Liver (tissue), 9 donors: ENCODE measurements around the gene SLC34A3. TPM values are rescaled to one million over a fixed set of nuclear protein-coding genes. Genes with fewer than 3 reads are reported as not detected.
A peak's percentile ranks its signal among the peaks of the same experiment; 100 is the strongest.

Experiments used
- DNase-seq: peaks from one replicate; pipeline ENCODE4 v3.0.0-alpha.2; 2017; ENCODE audit warnings: low spot score
- H3K27ac ChIP-seq, 2 donors: one replicate each; pipeline ENCODE4 v1.7.0; 2013; ENCODE audit warnings: inconsistent platforms in 2 of 2, low read length in 2 of 2, control low read depth in 1 of 2, low read depth in 1 of 2, mild to moderate bottlenecking in 1 of 2
- H3K27me3 ChIP-seq, 4 donors: one replicate each; pipeline versions ENCODE4 v1.6.1 to v1.7.0; 2013; ENCODE audit warnings: low read length in 3 of 4, inconsistent platforms in 1 of 4, mild to moderate bottlenecking in 1 of 4, moderate library complexity in 1 of 4; ENCODE audit not compliant: control insufficient read depth in 4 of 4, insufficient read depth in 4 of 4
- H3K36me3 ChIP-seq, 4 donors: one replicate each; pipeline versions ENCODE4 v1.6.1 to v1.7.0; 2013; ENCODE audit warnings: low read length in 3 of 4, mild to moderate bottlenecking in 3 of 4, low read depth in 1 of 4, moderate library complexity in 1 of 4; ENCODE audit not compliant: control insufficient read depth in 4 of 4, insufficient read depth in 3 of 4
- H3K4me1 ChIP-seq, 4 donors: one replicate each; pipeline versions ENCODE4 v1.6.1 to v1.7.0; 2013; ENCODE audit warnings: low read length in 3 of 4, mild to moderate bottlenecking in 3 of 4, moderate library complexity in 1 of 4; ENCODE audit not compliant: control insufficient read depth in 4 of 4, insufficient read depth in 4 of 4
- H3K4me3 ChIP-seq, 3 donors: one replicate each; pipeline versions ENCODE4 v1.6.1 to v1.7.0; 2013; ENCODE audit warnings: low read length in 3 of 3, control low read depth in 1 of 3, low read depth in 1 of 3, mild to moderate bottlenecking in 1 of 3
- H3K9ac ChIP-seq, 2 donors: one replicate each; pipeline ENCODE4 v1.7.0; 2013; ENCODE audit warnings: low read length in 2 of 2, mild to moderate bottlenecking in 2 of 2, moderate library complexity in 2 of 2, control low read depth in 1 of 2, low read depth in 1 of 2
- H3K9me3 ChIP-seq, 4 donors: one replicate each; pipeline versions ENCODE4 v1.6.1 to v1.7.0; 2013; ENCODE audit warnings: low read length in 3 of 4; ENCODE audit not compliant: control insufficient read depth in 4 of 4
- EGR1 ChIP-seq, 2 donors: IDR thresholded peaks; 2 replicates each; pipeline ENCODE4 v1.6.1; 2016 to 2018; ENCODE audit warnings: antibody characterized with exemption in 2 of 2, low read depth in 2 of 2
- FOXA1 ChIP-seq: IDR thresholded peaks from 2 replicates; pipeline ENCODE4 v1.6.1; 2016; ENCODE audit warnings: antibody characterized with exemption
- FOXA2 ChIP-seq: IDR thresholded peaks from 2 replicates; pipeline ENCODE4 v1.6.1; 2016; ENCODE audit warnings: antibody characterized with exemption
- HNF4A ChIP-seq, 2 donors: conservative IDR thresholded peaks; 2 replicates each; pipeline ENCODE4 v1.6.1; 2016; ENCODE audit warnings: antibody characterized with exemption in 2 of 2, mild to moderate bottlenecking in 2 of 2
- HNF4G ChIP-seq: IDR thresholded peaks from 2 replicates; pipeline ENCODE4 v1.6.1; 2016; ENCODE audit warnings: antibody characterized with exemption
- JUND ChIP-seq, 2 donors: IDR thresholded peaks; 2 replicates each; pipeline ENCODE4 v1.6.1; 2016; ENCODE audit warnings: antibody characterized with exemption in 2 of 2
- MAX ChIP-seq: IDR thresholded peaks from 2 replicates; pipeline ENCODE4 v1.6.1; 2016; ENCODE audit warnings: antibody characterized with exemption
- NR2F2 ChIP-seq: IDR thresholded peaks from 2 replicates; pipeline ENCODE4 v1.6.1; 2016; ENCODE audit warnings: antibody characterized with exemption
- RAD21 ChIP-seq, 2 donors: IDR thresholded peaks; 2 replicates each; pipeline ENCODE4 v1.6.1; 2016; ENCODE audit warnings: antibody characterized with exemption in 2 of 2, mild to moderate bottlenecking in 2 of 2
- REST ChIP-seq: IDR thresholded peaks from 2 replicates; pipeline ENCODE4 v1.6.1; 2016; ENCODE audit warnings: antibody characterized with exemption, mild to moderate bottlenecking
- RXRA ChIP-seq, 2 donors: IDR thresholded peaks; 2 replicates each; pipeline ENCODE4 v1.6.1; 2017 to 2018; ENCODE audit warnings: antibody characterized with exemption in 2 of 2, mild to moderate bottlenecking in 1 of 2
- SP1 ChIP-seq: IDR thresholded peaks from 2 replicates; pipeline ENCODE4 v1.6.1; 2018; ENCODE audit warnings: antibody characterized with exemption, mild to moderate bottlenecking
- TAF1 ChIP-seq: conservative IDR thresholded peaks from 2 replicates; pipeline ENCODE4 v1.6.1; 2016; ENCODE audit warnings: antibody characterized with exemption, mild to moderate bottlenecking
- YY1 ChIP-seq: IDR thresholded peaks from 2 replicates; pipeline ENCODE4 v1.6.1; 2016; ENCODE audit warnings: antibody characterized with exemption, mild to moderate bottlenecking
- WGBS: extraction: QIAGEN DNeasy Blood & Tissue Kit; methylation state at CpG from one replicate; pipeline ENCODE4 v1.1.7; 2013; 5-methylcytosine and 5-hydroxymethylcytosine counted together
- polyA plus RNA-seq, 2 donors: library from polyadenylated mRNA; stranded (reverse) in 1 of 2; unstranded in 1 of 2; fragments of 200-250 nt in 1 of 2; fragments of >200 nt in 1 of 2; fragmentation: Nextera tagmentation in 1 of 2; extraction: Ambion mirVana in 1 of 2; gene quantifications; one replicate each; pipeline versions ENCODE4 v1.2.1 to v1.2.3, GENCODE V29; 2013 to 2015
- total RNA-seq, 2 donors: library from RNA; depleted of rRNA; stranded (reverse); fragments of >200 nt; gene quantifications; one replicate each; pipeline ENCODE4 v1.2.3, GENCODE V29; 2014
- TF ChIP-seq, protein P1 (sequence below): IDR thresholded peaks from 2 replicates; pipeline ENCODE4 v1.6.1; 2016; ENCODE audit warnings: antibody characterized with exemption
- TF ChIP-seq, protein P2 (sequence below): fragments of 150-350 bp; IDR thresholded peaks from 2 replicates; pipeline ENCODE4 v1.5.1; 2017; ENCODE audit warnings: improper control_type of control experiment, low read depth, low read length; ENCODE audit not compliant: missing input control
- donor health status: healthy.
- donor health status: healthy.
- donor health status: healthy.
- donor health status: healthy.
- donor health status: healthy.

Gene SLC34A3
- total and polyA plus RNA-seq, 4 donors, result not detected

DNA sequence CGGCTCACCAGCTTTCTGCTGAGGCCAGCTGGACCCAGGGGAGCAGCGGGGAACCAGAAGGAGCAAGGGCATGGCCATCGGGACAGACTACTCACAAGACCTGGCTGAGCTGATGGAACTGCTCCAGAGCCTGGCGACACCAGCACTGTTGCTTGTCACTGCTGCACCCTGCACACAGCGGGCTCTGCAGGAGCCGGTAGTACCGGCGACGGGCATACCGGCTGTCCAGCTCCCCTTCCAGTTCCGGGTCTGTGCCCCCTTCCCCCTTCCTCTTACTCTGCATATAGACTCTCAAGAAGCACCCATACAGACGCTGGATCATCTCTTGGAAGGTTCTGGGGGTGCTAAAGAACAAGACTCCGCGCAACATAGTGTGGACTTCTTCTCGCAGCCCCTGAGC is 43.3 kb upstream of the SLC34A3 start:
- DNase-seq, result no peak
- H3K27ac ChIP-seq, result no peak overlapping the region
- peak overlapping the region; percentile 74 to 92 (median 86) for H3K4me3 ChIP-seq
- WGBS, result 81% methylated on average over 15 of the region's 15 CpGs
- H3K9ac ChIP-seq, result peak overlapping the region in 1 of 2 donors; percentile 76
- no peaks in the 10 kb centered on the region for H3K9me3 ChIP-seq
- TF ChIP-seq TAF1, result no peak
- TF ChIP-seq, protein P1, sequence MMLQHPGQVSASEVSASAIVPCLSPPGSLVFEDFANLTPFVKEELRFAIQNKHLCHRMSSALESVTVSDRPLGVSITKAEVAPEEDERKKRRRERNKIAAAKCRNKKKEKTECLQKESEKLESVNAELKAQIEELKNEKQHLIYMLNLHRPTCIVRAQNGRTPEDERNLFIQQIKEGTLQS, result no peak
- TF ChIP-seq, protein P2, sequence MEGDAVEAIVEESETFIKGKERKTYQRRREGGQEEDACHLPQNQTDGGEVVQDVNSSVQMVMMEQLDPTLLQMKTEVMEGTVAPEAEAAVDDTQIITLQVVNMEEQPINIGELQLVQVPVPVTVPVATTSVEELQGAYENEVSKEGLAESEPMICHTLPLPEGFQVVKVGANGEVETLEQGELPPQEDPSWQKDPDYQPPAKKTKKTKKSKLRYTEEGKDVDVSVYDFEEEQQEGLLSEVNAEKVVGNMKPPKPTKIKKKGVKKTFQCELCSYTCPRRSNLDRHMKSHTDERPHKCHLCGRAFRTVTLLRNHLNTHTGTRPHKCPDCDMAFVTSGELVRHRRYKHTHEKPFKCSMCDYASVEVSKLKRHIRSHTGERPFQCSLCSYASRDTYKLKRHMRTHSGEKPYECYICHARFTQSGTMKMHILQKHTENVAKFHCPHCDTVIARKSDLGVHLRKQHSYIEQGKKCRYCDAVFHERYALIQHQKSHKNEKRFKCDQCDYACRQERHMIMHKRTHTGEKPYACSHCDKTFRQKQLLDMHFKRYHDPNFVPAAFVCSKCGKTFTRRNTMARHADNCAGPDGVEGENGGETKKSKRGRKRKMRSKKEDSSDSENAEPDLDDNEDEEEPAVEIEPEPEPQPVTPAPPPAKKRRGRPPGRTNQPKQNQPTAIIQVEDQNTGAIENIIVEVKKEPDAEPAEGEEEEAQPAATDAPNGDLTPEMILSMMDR, result no peak
- TF ChIP-seq HNF4A (conservative IDR thresholded peaks at IDR 0.05), result no peak
- TF ChIP-seq JUND (IDR thresholded peaks at IDR 0.05), result no peak
- no peak for TF ChIP-seq RAD21 (IDR thresholded peaks at IDR 0.05)
- TF ChIP-seq FOXA2, result no peak
- no peak for TF ChIP-seq SP1
- no peak for TF ChIP-seq FOXA1
- peaks cover 9 to 51% (median 16%) of the 10 kb centered on the region in 4 donors for H3K36me3 ChIP-seq
- peaks cover 19 to 50% (median 40%) of the 10 kb centered on the region in 4 donors for H3K4me1 ChIP-seq
- no peaks in the 10 kb centered on the region for H3K27me3 ChIP-seq

GRCh38 chr9:137188086-137188489 is 42.6 kb upstream of the SLC34A3 start:
- Histone ChIP-seq H3K27ac (peak overlapping the region; percentile 90 to 92), H3K4me1 (peaks cover 19 to 50% (median 40%) of the 10 kb centered on the region in 4 donors), H3K9ac (peak overlapping the region; percentile 64 to 76), H3K9me3 (no peaks in the 10 kb centered on the region), H3K27me3 (no peaks in the 10 kb centered on the region), H3K36me3 (peaks cover 9 to 44% (median 11%) of the 10 kb centered on the region in 4 donors), H3K4me3 (peak overlapping the region; percentile 74 to 92 (median 86))
- DNase-seq, result no peak
- 0% methylated on average over 31 of the region's 31 CpGs for WGBS
- TF ChIP-seq FOXA1 (no peak), HNF4G (no peak)

DNA sequence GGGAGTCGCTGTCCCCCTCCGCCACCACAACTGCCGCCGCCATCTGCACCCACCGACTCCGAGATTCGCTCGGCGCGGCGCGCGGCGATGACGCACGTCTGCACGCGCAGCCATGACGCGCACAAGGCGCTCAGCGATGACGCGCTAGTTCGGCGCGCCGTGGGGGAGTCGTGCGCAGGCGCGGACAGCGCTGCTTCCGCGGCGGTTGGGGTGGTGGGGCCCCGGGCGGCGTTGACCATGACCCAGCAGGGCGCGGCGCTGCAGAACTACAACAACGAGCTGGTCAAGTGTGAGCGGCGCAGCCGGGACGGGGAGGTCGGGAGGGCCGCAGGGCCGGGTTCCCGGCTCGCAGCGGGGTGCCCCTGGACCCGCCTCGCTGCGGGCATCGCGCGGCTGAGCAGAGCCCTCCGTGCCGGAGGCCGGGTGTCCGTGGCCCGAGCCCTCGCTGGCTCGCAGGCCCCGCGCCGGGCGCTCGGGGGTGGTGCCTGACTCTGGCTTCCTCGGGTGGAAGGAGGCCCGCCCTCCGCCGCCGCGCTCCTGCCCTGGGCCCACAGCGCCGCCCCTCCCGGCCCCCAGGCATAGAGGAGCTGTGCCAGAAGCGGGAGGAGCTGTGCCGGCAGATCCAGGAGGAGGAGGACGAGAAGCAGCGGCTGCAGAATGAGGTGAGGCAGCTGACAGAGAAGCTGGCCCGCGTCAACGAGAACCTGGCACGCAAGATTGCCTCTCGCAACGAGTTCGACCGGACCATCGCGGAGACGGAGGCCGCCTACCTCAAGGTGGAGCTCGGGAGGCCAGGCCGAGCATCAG is 42.0 kb upstream of the SLC34A3 start, which contains the start of the genes ANAPC2 and SSNA1:
Gene ANAPC2 (minus strand): TSS at position 71 of the 807 bp plus-strand sequence. CDS start 28 bp downstream, at position 43.
Gene SSNA1 (plus strand): TSS at position 187 of the 807 bp plus-strand sequence. CDS start 51 bp downstream, at position 238.
- DNase-seq, result peak; percentile 95
- Histone ChIP-seq H3K27me3 (no peaks in the 10 kb centered on the region), H3K9ac (peak within 1 kb of the TSS; percentile 64 to 76), H3K36me3 (peaks cover 6 to 38% (median 7%) of the 10 kb centered on the region in 4 donors), H3K9me3 (no peaks in the 10 kb centered on the region), H3K27ac (peak within 1 kb of the TSS; percentile 90 to 92), H3K4me3 (peak within 1 kb of the TSS; percentile 74 to 92 (median 86)), H3K4me1 (peaks cover 19 to 50% (median 40%) of the 10 kb centered on the region in 4 donors)
- WGBS, result under 1% methylated on average over 98 of the region's 98 CpGs
- TF ChIP-seq, protein P1, result no peak
- no peak for TF ChIP-seq MAX
- TF ChIP-seq RXRA (IDR thresholded peaks at IDR 0.05), result no peak
- TF ChIP-seq NR2F2, result no peak
- TF ChIP-seq, protein P2, result peak; percentile 12
- TF ChIP-seq TAF1, result no peak
- TF ChIP-seq FOXA2, result no peak
- peak in 1 of 2 donors; percentile 55 for TF ChIP-seq RAD21 (IDR thresholded peaks at IDR 0.05)
- TF ChIP-seq JUND (IDR thresholded peaks at IDR 0.05), result no peak
- TF ChIP-seq HNF4G, result no peak
- no peak for TF ChIP-seq YY1
- TF ChIP-seq EGR1 (IDR thresholded peaks at IDR 0.05; ENCODE audit: low read depth in 2 of 2), result no peak
- peak; percentile 22 for TF ChIP-seq SP1
- TF ChIP-seq REST, result no peak
